H9 (cell line): Measurements from ENCODE around the gene ZSWIM3. TPM values are rescaled to one million over a fixed set of nuclear protein-coding genes. Genes with fewer than 3 reads are reported as not detected.
A peak's percentile ranks its signal among the peaks of the same experiment; 100 is the strongest.

Experiments
- DNase-seq: peaks from one replicate; pipeline ENCODE4 v3.0.0-alpha.2; 2017
- H2AFZ ChIP-seq: one replicate; pipeline ENCODE4 v1.6.1; 2013; ENCODE audit warnings: mild to moderate bottlenecking, low read length, control low read depth, moderate library complexity
- H2AK5ac ChIP-seq: 2 replicates; pipeline ENCODE4 v1.6.1; 2013; ENCODE audit warnings: low read length, control low read depth, mixed read lengths; ENCODE audit not compliant: insufficient read length
- H2BK120ac ChIP-seq: one replicate; pipeline ENCODE4 v1.6.1; 2013; ENCODE audit warnings: low read depth, mild to moderate bottlenecking, low read length, control low read depth, inconsistent platforms; ENCODE audit not compliant: poor library complexity, severe bottlenecking
- H2BK12ac ChIP-seq: 2 replicates; pipeline ENCODE4 v1.6.1; 2013; ENCODE audit warnings: low read length, control low read depth, mixed read lengths, low read depth; ENCODE audit not compliant: insufficient read length
- H2BK15ac ChIP-seq: 2 replicates; pipeline ENCODE4 v1.6.1; 2013; ENCODE audit warnings: low read depth, low read length, control low read depth
- H2BK20ac ChIP-seq: one replicate; pipeline ENCODE4 v1.6.1; 2013; ENCODE audit warnings: low read depth, mild to moderate bottlenecking, low read length, control low read depth, inconsistent platforms; ENCODE audit not compliant: poor library complexity, severe bottlenecking
- H2BK5ac ChIP-seq: 2 replicates; pipeline ENCODE4 v1.6.1; 2013; ENCODE audit warnings: low read length, control low read depth, mixed read lengths; ENCODE audit not compliant: insufficient read length
- H3K14ac ChIP-seq: 2 replicates; pipeline ENCODE4 v1.6.1; 2013; ENCODE audit warnings: low read length, control low read depth; ENCODE audit not compliant: insufficient read depth
- H3K18ac ChIP-seq: 2 replicates; pipeline ENCODE4 v1.6.1; 2013; ENCODE audit warnings: low read depth, mild to moderate bottlenecking, mixed read lengths, low read length, control low read depth; ENCODE audit not compliant: insufficient read length
- H3K23ac ChIP-seq: 2 replicates; pipeline ENCODE4 v1.6.1; 2013; ENCODE audit warnings: low read length, control low read depth, mixed read lengths, low read depth; ENCODE audit not compliant: insufficient read length
- H3K23me2 ChIP-seq: 2 replicates; pipeline ENCODE4 v1.6.1; 2013; ENCODE audit warnings: low read depth, mild to moderate bottlenecking, mixed read lengths, low read length, control low read depth; ENCODE audit not compliant: insufficient read length, poor library complexity, severe bottlenecking
- H3K27ac ChIP-seq: 2 replicates; pipeline ENCODE4 v1.5.1; 2013; ENCODE audit warnings: low read length, control low read depth, mixed read lengths, low read depth; ENCODE audit not compliant: insufficient read length
- H3K27me3 ChIP-seq: 2 replicates; pipeline ENCODE4 v1.6.1; 2013; ENCODE audit warnings: low read length, control low read depth, inconsistent platforms; ENCODE audit not compliant: insufficient read depth
- H3K4ac ChIP-seq: 2 replicates; pipeline ENCODE4 v1.6.1; 2013; ENCODE audit warnings: low read depth, mild to moderate bottlenecking, control low read depth, inconsistent platforms, low read length, moderate library complexity
- H3K4me1 ChIP-seq: 2 replicates; pipeline ENCODE4 v1.6.1; 2013; ENCODE audit warnings: low read length, control low read depth, inconsistent platforms; ENCODE audit not compliant: insufficient read depth
- H3K4me2 ChIP-seq: 2 replicates; pipeline ENCODE4 v1.6.1; 2013; ENCODE audit warnings: low read length, control low read depth, mixed read lengths; ENCODE audit not compliant: insufficient read length, insufficient read depth
- H3K56ac ChIP-seq: 2 replicates; pipeline ENCODE4 v1.6.1; 2013; ENCODE audit warnings: low read depth, mild to moderate bottlenecking, mixed read lengths, low read length, control low read depth; ENCODE audit not compliant: insufficient read length
- H3K79me1 ChIP-seq: 2 replicates; pipeline ENCODE4 v1.6.1; 2013; ENCODE audit warnings: low read depth, mild to moderate bottlenecking, moderate library complexity, low read length, control low read depth, inconsistent platforms; ENCODE audit not compliant: insufficient read depth, poor library complexity, severe bottlenecking
- H3K79me2 ChIP-seq: 2 replicates; pipeline ENCODE4 v1.6.1; 2013; ENCODE audit warnings: low read length, control low read depth, inconsistent platforms; ENCODE audit not compliant: insufficient read depth
- H3K9ac ChIP-seq: 2 replicates; pipeline ENCODE4 v1.6.1; 2013; ENCODE audit warnings: low read length, control low read depth, mixed read lengths; ENCODE audit not compliant: insufficient read length; ENCODE audit errors: extremely low read depth
- H3K9me3 ChIP-seq: one replicate; pipeline ENCODE4 v1.6.1; 2013; ENCODE audit warnings: low read depth, low read length, inconsistent platforms; ENCODE audit not compliant: control insufficient read depth
- H3T11ph ChIP-seq: one replicate; pipeline ENCODE4 v1.6.1; 2013; ENCODE audit warnings: mild to moderate bottlenecking, low read length, control low read depth, inconsistent platforms
- H4K20me1 ChIP-seq: one replicate; pipeline ENCODE4 v1.6.1; 2013; ENCODE audit not compliant: control insufficient read depth, insufficient read length, insufficient read depth
- H4K5ac ChIP-seq: 2 replicates; pipeline ENCODE4 v1.6.1; 2013; ENCODE audit warnings: low read depth, mild to moderate bottlenecking, mixed read lengths, low read length, control low read depth; ENCODE audit not compliant: insufficient read length
- H4K8ac ChIP-seq: replicated peaks from 2 replicates; pipeline ENCODE4 v1.6.1; 2013; ENCODE audit warnings: low read length, control low read depth, mixed read lengths, low read depth; ENCODE audit not compliant: insufficient read length
- H4K91ac ChIP-seq: 2 replicates; pipeline ENCODE4 v1.6.1; 2013; ENCODE audit warnings: low read depth, mild to moderate bottlenecking, moderate library complexity, mixed read lengths, low read length, control low read depth; ENCODE audit not compliant: insufficient read length
- H3K27ac Mint-ChIP-seq, 3 experiments: 2 replicates in 2 of 3; 3 replicates in 1 of 3; pipeline ENCODE4 v1.8.0; 2020 to 2021; ENCODE audit warnings: mixed read lengths in 3 of 3, mild to moderate bottlenecking in 1 of 3, moderate library complexity in 1 of 3
- H3K27me3 Mint-ChIP-seq: 2 replicates; pipeline ENCODE4 v1.8.0; 2021; ENCODE audit warnings: low read depth, mild to moderate bottlenecking, moderate library complexity, mixed read lengths
- H3K36me3 Mint-ChIP-seq, 3 experiments: 2 replicates in 2 of 3; 3 replicates in 1 of 3; pipeline ENCODE4 v1.8.0; 2020 to 2021; ENCODE audit warnings: low read depth in 3 of 3, mixed read lengths in 3 of 3; ENCODE audit not compliant: insufficient read depth in 1 of 3
- H3K4me1 Mint-ChIP-seq, 2 experiments: 2 replicates each; pipeline ENCODE4 v1.8.0; 2020; ENCODE audit warnings: mixed read lengths in 2 of 2
- H3K4me3 Mint-ChIP-seq, 2 experiments: 2 replicates in 1 of 2; 3 replicates in 1 of 2; pipeline ENCODE4 v1.8.0; 2020 to 2021; ENCODE audit warnings: mild to moderate bottlenecking in 2 of 2, mixed read lengths in 2 of 2, moderate library complexity in 1 of 2
- H3K9me3 Mint-ChIP-seq, 2 experiments: 2 replicates in 1 of 2; 3 replicates in 1 of 2; pipeline ENCODE4 v1.8.0; 2020; ENCODE audit warnings: mild to moderate bottlenecking in 2 of 2, mixed read lengths in 2 of 2, moderate library complexity in 1 of 2
- CTCF ChIP-seq: fragments of 200-600 bp; sonication (generic); conservative IDR thresholded peaks from 3 replicates; pipeline ENCODE4 v1.8.0; 2021; ENCODE audit warnings: antibody characterized with exemption, mild to moderate bottlenecking
- WGBS: extraction: QIAGEN DNeasy Blood & Tissue Kit; methylation state at CpG from one replicate; pipeline ENCODE4 v1.1.7; 2013; ENCODE audit warnings: missing lambda C conversion rate, low lambda C conversion rate, mixed read lengths; ENCODE audit not compliant: insufficient read length; ENCODE audit errors: extremely low coverage; 5-methylcytosine and 5-hydroxymethylcytosine counted together
- total RNA-seq: library from RNA; stranded (reverse); gene quantifications from 2 replicates; pipeline ENCODE4 v1.2.1, GENCODE V29; 2021

The ZSWIM3 gene
- total RNA-seq, 1 experiment from 2014 or later, result 8.0 TPM

- Histone ChIP-seq H4K5ac (no peak overlapping the region), H3K9me3 (no peaks in the 10 kb centered on the region), H3T11ph (no peak overlapping the region), H3K79me1 (peaks cover 3% of the 10 kb centered on the region), H2BK15ac (no peak overlapping the region), H3K27ac (no peak overlapping the region), H2BK5ac (no peak overlapping the region), H2BK20ac (no peak overlapping the region), H4K91ac (no peak overlapping the region), H2AK5ac (no peak overlapping the region), H3K9ac (no peak overlapping the region), H4K8ac (no peak overlapping the region), H2BK12ac (no peak overlapping the region), H3K23ac (no peak overlapping the region), H3K4me1 (no peaks in the 10 kb centered on the region), H3K14ac (no peak overlapping the region), H3K18ac (no peak overlapping the region), H3K27me3 (no peaks in the 10 kb centered on the region), H2AFZ (no peak overlapping the region), H3K4ac (no peak overlapping the region), H3K79me2 (peaks cover 10% of the 10 kb centered on the region; the same call in 1 of the 2 replicates), H3K56ac (no peak overlapping the region), H2BK120ac (no peak overlapping the region), H3K23me2 (peaks cover 7% of the 10 kb centered on the region), H3K4me2 (no peak overlapping the region), H4K20me1 (no peaks in the 10 kb centered on the region)
- no CpG with 5 or more reads among the region's 3 CpGs for WGBS
- no peak for DNase-seq
- H3K27me3 Mint-ChIP-seq, result no peaks in the 10 kb centered on the region
- H3K27ac Mint-ChIP-seq, result 0 out of 7 replicates have a peak overlapping the region, but pooled peaks of 1 of the 3 experiments have one; percentile 70
- H3K9me3 Mint-ChIP-seq, result peaks cover 0 to 3% of the 10 kb centered on the region in 2 experiments; a peak in 2 of 5 replicates
- H3K36me3 Mint-ChIP-seq, result peaks cover 42 to 65% (median 60%) of the 10 kb centered on the region in 3 experiments
- TF ChIP-seq CTCF, result no peak
- H3K4me1 Mint-ChIP-seq, result peaks cover 16 to 19% of the 10 kb centered on the region in 2 experiments
- H3K4me3 Mint-ChIP-seq, result peak overlapping the region; percentile 17 to 51; a peak in 3 of 5 replicates
Observed at GRCh38 chr20:45814314-45814713, 43.1 kb upstream of the ZSWIM3 start.
